HS-5 (cell line): ENCODE results near the gene FUBP1.
A peak's percentile ranks its signal among the peaks of the same experiment; 100 is the strongest.
"Not testable (repeated sequence)": the region's sequence is repeated elsewhere in the genome, so short reads cannot be mapped to it uniquely, and the experiment has no call there.

Experiments used
- DNase-seq: peaks from one replicate; pipeline ENCODE4 v3.0.0-alpha.2; 2012; ENCODE audit warnings: low read depth

FUBP1 gene

DNA sequence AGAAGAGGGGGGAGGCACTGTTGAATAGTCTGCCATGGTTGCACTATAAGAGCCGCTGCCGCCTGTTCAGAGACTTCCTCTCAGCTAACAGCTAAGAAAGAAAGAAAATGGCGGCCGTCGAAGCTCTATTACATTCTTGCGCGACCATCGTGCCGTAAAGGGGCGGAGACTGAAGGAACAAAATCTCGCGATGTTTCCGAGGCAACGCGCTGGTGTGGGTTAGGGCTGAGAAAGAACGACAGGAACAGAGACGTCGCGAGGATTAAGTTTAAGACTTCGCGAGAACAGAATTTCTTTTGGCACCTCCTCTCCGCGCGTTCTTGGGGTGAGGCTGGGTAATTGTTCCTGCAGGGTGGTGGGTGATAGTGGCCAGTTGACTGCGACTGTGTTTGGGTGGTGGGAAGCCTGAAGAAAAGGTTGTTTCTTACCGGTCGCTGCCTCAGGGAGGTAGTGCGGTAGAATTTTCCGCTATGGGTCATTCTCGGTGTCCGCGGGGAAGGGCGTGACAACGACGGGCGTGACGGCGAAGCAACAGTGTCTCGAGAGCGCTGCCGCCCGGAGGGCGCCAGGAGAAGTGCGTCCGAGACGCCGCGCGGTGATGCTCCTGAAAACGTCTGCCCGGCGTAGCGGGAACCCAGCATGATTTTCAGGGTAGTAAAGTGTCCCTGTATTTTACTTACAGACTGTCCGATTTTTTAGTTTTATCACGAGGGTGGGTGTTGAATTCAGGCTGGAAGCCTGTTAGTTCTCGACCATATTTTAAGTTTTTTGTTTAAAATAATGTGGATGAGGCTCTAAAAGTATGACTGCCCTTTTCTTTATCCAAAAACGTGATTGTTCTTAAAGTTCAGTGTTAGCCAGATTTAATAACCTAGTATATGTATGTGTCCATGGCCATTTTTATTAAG, at the start of gene FUBP1:
Gene FUBP1 (minus strand): TSS at position 104 of the 908 bp plus-strand sequence. CDS start 68 bp downstream, at position 36.
- DNase-seq, result peak; percentile 98

DNA sequence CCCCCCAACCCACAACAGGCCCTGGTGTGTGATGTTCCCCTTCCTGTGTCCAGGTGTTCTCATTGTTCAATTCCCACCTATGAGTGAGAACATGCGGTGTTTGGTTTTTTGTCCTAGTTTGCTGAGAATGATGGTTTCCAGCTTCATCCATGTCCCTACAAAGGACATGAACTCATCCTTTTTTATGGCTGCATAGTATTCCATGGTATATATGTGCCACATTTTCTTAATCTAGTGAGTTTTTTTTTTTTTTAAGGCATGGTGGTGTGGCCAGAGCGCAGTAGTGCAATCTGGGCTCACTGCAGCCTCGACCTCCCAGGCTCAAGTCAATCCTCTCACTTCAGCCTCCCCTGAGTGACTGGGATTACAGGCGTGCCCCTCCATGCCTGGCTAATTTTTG, 42.3 kb upstream of the FUBP1 start:
- not testable (repeated sequence) for DNase-seq

DNA sequence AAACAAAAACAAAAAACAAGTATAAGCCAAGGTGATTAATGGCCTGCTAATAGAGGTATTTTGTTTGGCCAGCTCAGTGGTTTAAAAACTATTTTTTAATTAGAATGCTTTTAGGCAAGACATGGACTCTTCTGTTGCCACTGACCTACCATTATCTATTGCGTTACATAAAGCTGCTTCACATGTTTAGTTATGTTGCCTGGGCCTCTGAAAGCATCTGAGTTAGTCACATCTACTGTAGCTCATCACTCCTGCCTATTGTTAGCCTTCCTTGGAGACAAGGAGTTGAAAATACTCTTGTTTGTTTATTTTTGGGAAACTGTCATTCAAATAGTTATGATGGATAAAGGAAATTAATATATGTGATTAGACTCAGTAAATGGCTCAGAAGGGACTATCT, 40.2 kb upstream of the FUBP1 start:
- no peak for DNase-seq

GRCh38 chr1:78015148-78015547, 36.3 kb upstream of the FUBP1 start:
- no peak for DNase-seq

DNA sequence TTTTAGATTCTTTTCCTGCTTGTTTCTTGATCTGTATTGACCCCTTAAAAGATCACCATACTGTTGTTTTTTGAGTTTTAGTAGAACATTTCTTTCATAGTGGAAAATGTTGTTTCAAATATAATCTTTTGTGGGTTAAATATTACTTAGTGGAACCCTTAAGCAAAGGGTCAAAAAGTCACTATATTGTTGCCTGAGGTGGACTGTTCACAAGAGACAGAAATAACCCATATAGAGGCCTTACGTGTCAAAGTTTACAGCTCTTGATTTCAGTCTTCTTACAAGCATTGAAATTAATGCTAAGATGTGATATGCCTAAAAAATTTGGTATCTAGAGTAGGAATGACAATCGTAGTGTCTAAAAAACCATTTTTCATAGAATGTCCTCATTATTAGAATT, 32.2 kb upstream of the FUBP1 start:
- DNase-seq, result no peak

- no peak for DNase-seq
These were observed 31.0 kb upstream of the FUBP1 start for GRCh38 chr1:78009836-78010235.

- no peak for DNase-seq
These were observed 30.4 kb upstream of the FUBP1 start for GRCh38 chr1:78009276-78009675.

DNA sequence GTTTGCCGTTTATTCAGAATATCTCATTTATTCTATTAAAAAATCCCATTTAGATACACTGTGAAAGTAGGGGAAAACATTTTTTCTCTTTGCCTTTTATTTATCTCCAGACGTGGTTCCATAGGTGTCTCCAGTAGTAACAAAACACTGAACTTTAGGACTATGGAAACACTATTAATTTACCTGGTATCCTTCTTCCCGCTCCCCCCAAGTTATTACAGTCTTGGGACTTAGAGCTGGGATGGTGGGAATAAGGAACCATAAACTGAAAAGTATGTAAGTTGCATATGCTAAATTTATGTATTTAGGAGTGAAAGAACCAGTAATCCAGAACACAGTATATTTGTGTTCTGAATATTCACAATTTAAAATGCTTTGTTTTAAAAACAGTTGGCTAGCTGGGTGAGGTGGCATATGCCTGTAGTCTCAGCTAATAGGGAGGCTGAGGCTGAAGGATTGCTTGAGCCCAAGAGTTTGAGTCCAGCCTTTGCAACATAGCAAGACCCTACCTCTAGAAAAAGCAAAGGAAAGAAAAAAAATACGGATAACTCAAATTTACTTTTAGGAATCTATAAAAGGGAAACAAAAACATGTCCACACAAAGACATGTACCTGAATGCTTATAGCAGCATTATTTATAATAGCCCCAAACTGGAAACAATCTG, 28.9 kb upstream of the FUBP1 start:
- DNase-seq, result no peak

- DNase-seq, result no peak
These were observed 27.6 kb upstream of the FUBP1 start for GRCh38 chr1:78006521-78006920.

DNA sequence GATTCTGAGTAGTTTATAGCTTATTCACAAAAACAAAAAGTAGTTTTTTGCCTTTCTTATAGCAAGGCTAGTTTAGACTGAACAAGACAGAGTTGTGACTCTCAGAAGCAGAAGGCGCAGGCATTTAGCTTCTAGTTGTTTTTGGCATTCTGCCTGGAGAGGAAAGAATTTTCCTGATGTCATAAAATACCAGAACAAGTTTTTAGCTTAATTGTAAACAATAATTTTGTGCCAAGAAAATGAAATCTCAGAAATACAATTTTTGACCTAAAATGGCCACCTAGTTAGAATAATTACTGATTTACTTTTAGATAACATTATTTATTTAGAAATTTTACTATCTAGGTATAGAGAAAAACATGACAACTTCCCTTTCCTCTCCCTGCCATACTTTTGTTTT, 26.9 kb upstream of the FUBP1 start:
- DNase-seq, result peak; percentile 79

DNA sequence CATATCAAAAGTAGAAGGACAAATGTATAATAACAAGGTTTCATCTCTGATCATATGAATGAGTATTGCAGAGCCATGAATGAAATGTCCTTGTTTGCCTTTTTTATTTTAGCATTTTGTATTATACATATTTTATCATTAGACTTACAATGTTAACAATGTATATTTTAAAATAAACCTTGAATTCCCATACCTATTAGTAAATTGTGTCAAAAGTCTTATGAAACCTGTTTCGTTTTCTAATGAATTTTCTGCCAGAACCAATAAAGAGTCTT, 26.5 kb upstream of the FUBP1 start:
- DNase-seq, result no peak

GRCh38 chr1:78004719-78005447, 26.0 kb upstream of the FUBP1 start, which contains the start of gene DNAJB4:
Gene DNAJB4 (plus strand): TSS chr1:78004939. CDS start chr1:78005111, 172 bp downstream.
- DNase-seq, result peak; percentile 95

- no peak for DNase-seq
These were observed 25.2 kb upstream of the FUBP1 start for GRCh38 chr1:78003882-78004718.

GRCh38 chr1:78003070-78003746, 24.3 kb upstream of the FUBP1 start:
- DNase-seq, result no peak

- DNase-seq, result not testable (repeated sequence)
These were observed 21.7 kb upstream of the FUBP1 start for GRCh38 chr1:78000536-78000935.

GRCh38 chr1:77996734-77997133, 17.9 kb upstream of the FUBP1 start:
- no peak for DNase-seq

DNA sequence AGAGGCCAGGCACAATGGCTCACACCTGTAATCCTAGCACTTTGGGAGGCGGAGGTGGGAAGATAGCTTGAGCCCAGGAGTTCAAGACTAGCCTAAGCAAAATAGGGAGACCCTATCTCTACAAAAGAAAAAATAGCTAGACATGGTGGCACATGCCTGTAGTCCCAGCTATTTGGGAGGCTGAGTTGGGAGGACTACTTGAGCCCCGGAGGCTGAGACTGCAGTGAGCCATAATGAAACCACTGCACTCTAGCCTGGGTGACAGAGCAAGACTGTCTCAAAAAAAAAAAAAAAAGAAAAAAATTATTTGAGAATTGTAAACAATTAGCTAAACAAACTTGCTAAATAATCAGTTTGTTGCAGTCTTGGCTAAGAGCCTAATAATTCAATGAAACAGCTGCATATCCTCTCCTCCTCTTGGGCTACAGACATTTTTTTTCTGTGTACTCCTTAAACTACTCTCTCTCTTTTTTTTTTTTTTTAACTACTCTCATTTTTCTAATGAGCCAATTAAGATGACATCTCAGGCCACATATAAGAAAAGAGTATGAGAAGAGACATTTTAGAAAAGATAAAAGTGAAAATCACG, 15.3 kb upstream of the FUBP1 start:
- no peak for DNase-seq

- DNase-seq, result no peak
These were observed 12.8 kb upstream of the FUBP1 start for GRCh38 chr1:77991638-77992037.

GRCh38 chr1:77990629-77991204, 11.8 kb upstream of the FUBP1 start:
- DNase-seq, result no peak

- DNase-seq, result no peak
These were observed 10.9 kb upstream of the FUBP1 start for GRCh38 chr1:77989744-77990143.

DNA sequence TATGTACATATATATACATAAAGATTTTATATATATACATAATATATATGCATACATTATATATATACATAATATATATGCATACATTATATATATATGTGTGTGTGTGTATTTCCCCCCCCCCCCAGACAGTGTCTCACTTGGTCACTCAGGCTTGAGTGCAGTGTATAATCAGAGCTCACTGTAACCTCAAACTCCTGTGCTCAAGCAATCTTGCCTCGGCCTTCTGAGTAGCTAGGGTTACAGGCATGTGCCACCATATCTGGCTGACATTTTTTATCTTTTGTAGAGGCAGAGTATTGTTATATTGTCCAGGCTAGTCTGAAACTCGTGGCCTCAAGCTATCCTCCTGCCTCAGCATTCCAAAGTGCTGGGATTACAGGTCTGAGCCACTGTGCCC, 9.0 kb upstream of the FUBP1 start:
- no peak for DNase-seq
